ENCODE measurements around the gene RNF141. TPM values are rescaled to one million over a fixed set of nuclear protein-coding genes. Genes with fewer than 3 reads are reported as not detected.

The RNF141 gene
- total and polyA plus RNA-seq, 2 of the 13 experiments (the other 11 are each of a cell fraction or from before 2014, with no cell fraction given): 9.3 to 22.4 TPM

DNA sequence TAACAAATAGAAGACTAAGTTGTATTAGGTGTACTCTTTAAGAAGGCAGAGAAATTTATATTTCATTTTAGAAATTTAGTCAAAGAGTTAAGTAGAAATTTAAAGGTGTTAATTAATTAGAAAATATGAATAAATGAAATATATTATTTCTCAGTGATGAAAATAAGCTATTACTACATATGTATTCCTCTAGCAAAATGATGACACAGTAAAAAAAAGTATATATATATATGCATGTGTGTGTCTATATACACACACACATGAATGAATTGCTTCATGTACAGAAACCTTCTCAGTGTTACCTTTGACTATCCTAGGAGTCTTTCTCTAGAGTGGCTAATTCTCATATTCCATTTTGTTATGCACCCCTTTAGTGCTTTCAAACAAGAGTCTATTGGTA lies 7.7 kb downstream of the RNF141 start:
- in situ Hi-C loops (cut with HindIII; ENCODE audit: extremely low pct_ligation_motif_present, low pct_unique_long_range_greater_than_20kb) (no loop called here), intact Hi-C loops (cut with micrococcal nuclease; ENCODE audit: unreplicated experiment) (no loop called here)
- H3K27ac ChIP-seq (ENCODE audit: extremely low read length, insufficient read depth, low read length): no peak overlapping the region
- no peaks in the 10 kb centered on the region for H3K79me2 ChIP-seq (ENCODE audit: insufficient read depth, low read length)
- no peak overlapping the region for H3K4me2 ChIP-seq (ENCODE audit: low read depth, low read length)
- H3K27me3 ChIP-seq (ENCODE audit: control insufficient read depth in 1 of 2, insufficient read depth in 2 of 2, low read length in 2 of 2): no peaks in the 10 kb centered on the region
- no peaks in the 10 kb centered on the region for H3K9me3 ChIP-seq (ENCODE audit: low read length)
- peaks cover 4 to 14% of the 10 kb centered on the region in 2 experiments; a peak in 4 of 5 replicates for H3K36me3 ChIP-seq (replicated peaks in 1 of 2; ENCODE audit: control insufficient read depth in 1 of 2, insufficient read depth in 2 of 2, low read length in 2 of 2)
- H3K4me1 ChIP-seq (ENCODE audit: insufficient read depth, low read length): peaks cover 3% of the 10 kb centered on the region; the same call in 1 of the 2 replicates
- no TSS peak for BruUV-seq (replicated peaks)
- FAIRE-seq (no peak), DNase-seq (ENCODE audit: low spot score) (no peak), ATAC-seq (no peak)
- H3K9ac ChIP-seq (ENCODE audit: insufficient read depth, low read depth, low read length): no peak overlapping the region
- no peak overlapping the region for H3K4me3 ChIP-seq (replicated peaks in 1 of 3; ENCODE audit: insufficient read depth in 1 of 3, low read depth in 2 of 3, low read length in 3 of 3)
- no peaks in the 10 kb centered on the region for H4K20me1 ChIP-seq (ENCODE audit: insufficient read depth, low read length)
- POLR2A ChIA-PET: no interaction called here
- TF ChIP-seq MAFF (IDR thresholded peaks at IDR 0.05; ENCODE audit: low read depth, low read length) (peak; percentile 42; the same call in 1 of the 2 replicates), MAFK (conservative IDR thresholded peaks at IDR 0.05 in 1 of 2, IDR thresholded peaks at IDR 0.05 in 1 of 2; ENCODE audit: low read length in 2 of 2) (peak; percentile 5 to 64; a peak in 2 of 4 replicates), ZNF670 (CRISPR knock-in tag; IDR thresholded peaks at IDR 0.05; ENCODE audit: borderline replicate concordance) (no peak)
- no peak overlapping the region for H2AFZ ChIP-seq (ENCODE audit: low read length)
- CTCF ChIA-PET (ENCODE audit: low intra/inter-chr PET ratio, low total read pairs): no interaction called here

DNA sequence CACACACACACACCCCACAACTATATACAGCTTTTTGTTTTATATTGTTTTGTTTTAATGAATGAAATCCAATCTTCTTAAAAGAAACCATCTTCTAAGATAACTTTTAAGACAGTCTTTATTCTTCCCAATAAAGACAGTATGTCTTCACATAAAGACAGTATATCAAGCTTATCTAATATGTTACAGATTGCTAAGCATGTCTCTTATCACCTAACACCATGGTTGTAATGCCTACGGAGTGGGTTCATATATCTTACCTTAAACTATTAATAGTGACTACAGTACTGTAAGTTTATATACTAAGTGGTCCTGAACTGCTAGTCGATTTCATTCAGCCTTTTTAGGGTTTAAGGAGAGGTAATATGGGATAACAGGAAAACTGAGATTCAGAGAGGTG lies 8.5 kb downstream of the RNF141 start:
- no peak for ATAC-seq
- H3K4me1 ChIP-seq (ENCODE audit: insufficient read depth, low read length): peaks cover 6% of the 10 kb centered on the region; the same call in 1 of the 2 replicates
- H3K27ac ChIP-seq (ENCODE audit: extremely low read length, insufficient read depth, low read length): no peak overlapping the region
- in situ Hi-C loops (cut with HindIII; ENCODE audit: extremely low pct_ligation_motif_present, low pct_unique_long_range_greater_than_20kb) (no loop called here), intact Hi-C loops (cut with micrococcal nuclease; ENCODE audit: unreplicated experiment) (no loop called here)
- 67% methylated on average over 2 of the region's 2 CpGs for WGBS (ENCODE audit: low lambda C conversion rate)
- no peak overlapping the region for H3K4me2 ChIP-seq (ENCODE audit: low read depth, low read length)
- DNase-seq (ENCODE audit: low spot score): no peak
- H3K9ac ChIP-seq (ENCODE audit: insufficient read depth, low read depth, low read length): no peak overlapping the region
- ChIA-PET POLR2A (no interaction called here), CTCF (ENCODE audit: low intra/inter-chr PET ratio, low total read pairs) (no interaction called here)
- H4K20me1 ChIP-seq (ENCODE audit: insufficient read depth, low read length): no peaks in the 10 kb centered on the region
- H2AFZ ChIP-seq (ENCODE audit: low read length): no peak overlapping the region
- no peaks in the 10 kb centered on the region for H3K79me2 ChIP-seq (ENCODE audit: insufficient read depth, low read length)
- BruUV-seq (replicated peaks): no TSS peak
- TF ChIP-seq CC2D1A (CRISPR knock-in tag; IDR thresholded peaks at IDR 0.05): no peak
- TF ChIP-seq, protein P1, sequence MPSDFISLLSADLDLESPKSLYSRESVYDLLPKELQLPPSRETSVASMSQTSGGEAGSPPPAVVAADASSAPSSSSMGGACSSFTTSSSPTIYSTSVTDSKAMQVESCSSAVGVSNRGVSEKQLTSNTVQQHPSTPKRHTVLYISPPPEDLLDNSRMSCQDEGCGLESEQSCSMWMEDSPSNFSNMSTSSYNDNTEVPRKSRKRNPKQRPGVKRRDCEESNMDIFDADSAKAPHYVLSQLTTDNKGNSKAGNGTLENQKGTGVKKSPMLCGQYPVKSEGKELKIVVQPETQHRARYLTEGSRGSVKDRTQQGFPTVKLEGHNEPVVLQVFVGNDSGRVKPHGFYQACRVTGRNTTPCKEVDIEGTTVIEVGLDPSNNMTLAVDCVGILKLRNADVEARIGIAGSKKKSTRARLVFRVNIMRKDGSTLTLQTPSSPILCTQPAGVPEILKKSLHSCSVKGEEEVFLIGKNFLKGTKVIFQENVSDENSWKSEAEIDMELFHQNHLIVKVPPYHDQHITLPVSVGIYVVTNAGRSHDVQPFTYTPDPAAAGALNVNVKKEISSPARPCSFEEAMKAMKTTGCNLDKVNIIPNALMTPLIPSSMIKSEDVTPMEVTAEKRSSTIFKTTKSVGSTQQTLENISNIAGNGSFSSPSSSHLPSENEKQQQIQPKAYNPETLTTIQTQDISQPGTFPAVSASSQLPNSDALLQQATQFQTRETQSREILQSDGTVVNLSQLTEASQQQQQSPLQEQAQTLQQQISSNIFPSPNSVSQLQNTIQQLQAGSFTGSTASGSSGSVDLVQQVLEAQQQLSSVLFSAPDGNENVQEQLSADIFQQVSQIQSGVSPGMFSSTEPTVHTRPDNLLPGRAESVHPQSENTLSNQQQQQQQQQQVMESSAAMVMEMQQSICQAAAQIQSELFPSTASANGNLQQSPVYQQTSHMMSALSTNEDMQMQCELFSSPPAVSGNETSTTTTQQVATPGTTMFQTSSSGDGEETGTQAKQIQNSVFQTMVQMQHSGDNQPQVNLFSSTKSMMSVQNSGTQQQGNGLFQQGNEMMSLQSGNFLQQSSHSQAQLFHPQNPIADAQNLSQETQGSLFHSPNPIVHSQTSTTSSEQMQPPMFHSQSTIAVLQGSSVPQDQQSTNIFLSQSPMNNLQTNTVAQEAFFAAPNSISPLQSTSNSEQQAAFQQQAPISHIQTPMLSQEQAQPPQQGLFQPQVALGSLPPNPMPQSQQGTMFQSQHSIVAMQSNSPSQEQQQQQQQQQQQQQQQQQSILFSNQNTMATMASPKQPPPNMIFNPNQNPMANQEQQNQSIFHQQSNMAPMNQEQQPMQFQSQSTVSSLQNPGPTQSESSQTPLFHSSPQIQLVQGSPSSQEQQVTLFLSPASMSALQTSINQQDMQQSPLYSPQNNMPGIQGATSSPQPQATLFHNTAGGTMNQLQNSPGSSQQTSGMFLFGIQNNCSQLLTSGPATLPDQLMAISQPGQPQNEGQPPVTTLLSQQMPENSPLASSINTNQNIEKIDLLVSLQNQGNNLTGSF (CRISPR knock-in tag; IDR thresholded peaks at IDR 0.05): no peak
- TF ChIP-seq NRL (CRISPR knock-in tag; IDR thresholded peaks at IDR 0.05; ENCODE audit: borderline replicate concordance): no peak
- TF ChIP-seq, protein P2, sequence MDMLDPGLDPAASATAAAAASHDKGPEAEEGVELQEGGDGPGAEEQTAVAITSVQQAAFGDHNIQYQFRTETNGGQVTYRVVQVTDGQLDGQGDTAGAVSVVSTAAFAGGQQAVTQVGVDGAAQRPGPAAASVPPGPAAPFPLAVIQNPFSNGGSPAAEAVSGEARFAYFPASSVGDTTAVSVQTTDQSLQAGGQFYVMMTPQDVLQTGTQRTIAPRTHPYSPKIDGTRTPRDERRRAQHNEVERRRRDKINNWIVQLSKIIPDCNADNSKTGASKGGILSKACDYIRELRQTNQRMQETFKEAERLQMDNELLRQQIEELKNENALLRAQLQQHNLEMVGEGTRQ (IDR thresholded peaks at IDR 0.05; ENCODE audit: low read depth, low read length): no peak
- TF ChIP-seq, protein P2 (CRISPR knock-in tag; IDR thresholded peaks at IDR 0.05; ENCODE audit: borderline replicate concordance): no peak
- no peaks in the 10 kb centered on the region for H3K27me3 ChIP-seq (ENCODE audit: control insufficient read depth in 1 of 2, insufficient read depth in 2 of 2, low read length in 2 of 2)
- H3K9me3 ChIP-seq (ENCODE audit: low read length): no peaks in the 10 kb centered on the region
- peaks cover 4 to 14% of the 10 kb centered on the region in 2 experiments; a peak in 4 of 5 replicates for H3K36me3 ChIP-seq (replicated peaks in 1 of 2; ENCODE audit: control insufficient read depth in 1 of 2, insufficient read depth in 2 of 2, low read length in 2 of 2)
- no peak for FAIRE-seq
- H3K4me3 ChIP-seq (replicated peaks in 1 of 3; ENCODE audit: insufficient read depth in 1 of 3, low read depth in 2 of 3, low read length in 3 of 3): no peak overlapping the region
